Ishikawa (cell line): ENCODE measurements around the gene NDUFV1.

ENCODE experiments used
- EP300 ChIP-seq: IDR thresholded peaks from 2 replicates; pipeline ENCODE4 v1.6.1; 2012; ENCODE audit warnings: borderline replicate concordance
- FOXM1 ChIP-seq: IDR thresholded peaks from 2 replicates; pipeline ENCODE4 v1.6.1; 2012; ENCODE audit warnings: low read depth, borderline replicate concordance
- MAX ChIP-seq: IDR thresholded peaks from 2 replicates; pipeline ENCODE4 v1.6.1; 2012
- NFIC ChIP-seq: IDR thresholded peaks from 2 replicates; pipeline ENCODE4 v1.6.1; 2012
- RAD21 ChIP-seq: IDR thresholded peaks from 2 replicates; pipeline ENCODE4 v1.6.1; 2012; ENCODE audit warnings: low read depth
- REST ChIP-seq: IDR thresholded peaks from 2 replicates; pipeline ENCODE4 v1.6.1; 2012; ENCODE audit warnings: low read depth, mild to moderate bottlenecking
- TAF1 ChIP-seq: IDR thresholded peaks from 2 replicates; pipeline ENCODE4 v1.6.1; 2012; ENCODE audit warnings: low read depth, mild to moderate bottlenecking
- TCF12 ChIP-seq: IDR thresholded peaks from 2 replicates; pipeline ENCODE4 v1.6.1; 2012; ENCODE audit warnings: low read depth
- YY1 ChIP-seq: IDR thresholded peaks from 2 replicates; pipeline ENCODE4 v1.6.1; 2012; ENCODE audit warnings: low read depth
- ZBTB7A ChIP-seq: IDR thresholded peaks from 2 replicates; pipeline ENCODE4 v1.6.1; 2012; ENCODE audit warnings: low read depth

- TF ChIP-seq MAX (no peak), REST (no peak), EP300 (no peak), TCF12 (no peak), ZBTB7A (no peak), TAF1 (no peak), RAD21 (no peak), YY1 (no peak), NFIC (no peak), FOXM1 (no peak)
Measured at GRCh38 chr11:67651976-67652781, 45.4 kb downstream of the NDUFV1 start.
